ENCODE results near the gene CDA.

The CDA gene

GRCh38 chr1:20665726-20666125, 76.8 kb downstream of the CDA start:
- no peak overlapping the region for H3K4me3 ChIP-seq (ENCODE audit: low read length)
- no peak for DNase-seq (ENCODE audit: low read depth)
- no peak for TF ChIP-seq CTCF (conservative IDR thresholded peaks at IDR 0.05; ENCODE audit: low read depth, low read length)

- no peak for TF ChIP-seq CTCF (conservative IDR thresholded peaks at IDR 0.05; ENCODE audit: low read depth, low read length)
- no peak for DNase-seq (ENCODE audit: low read depth)
- H3K4me3 ChIP-seq (ENCODE audit: low read length) = no peak overlapping the region
Measured at GRCh38 chr1:20666146-20666545, 77.2 kb downstream of the CDA start.

- no peak for TF ChIP-seq CTCF (conservative IDR thresholded peaks at IDR 0.05; ENCODE audit: low read depth, low read length)
- no peak for DNase-seq (ENCODE audit: low read depth)
- no peak overlapping the region for H3K4me3 ChIP-seq (ENCODE audit: low read length)
Measured at GRCh38 chr1:20666804-20667203, 77.9 kb downstream of the CDA start.
